ENCODE results near the gene TBX6.
A peak's percentile ranks its signal among the peaks of the same experiment; 100 is the strongest.

TBX6 gene

GRCh38 chr16:30085820-30086219 lies 5.9 kb downstream of the TBX6 start:
- DNase-seq, result no peak

DNA sequence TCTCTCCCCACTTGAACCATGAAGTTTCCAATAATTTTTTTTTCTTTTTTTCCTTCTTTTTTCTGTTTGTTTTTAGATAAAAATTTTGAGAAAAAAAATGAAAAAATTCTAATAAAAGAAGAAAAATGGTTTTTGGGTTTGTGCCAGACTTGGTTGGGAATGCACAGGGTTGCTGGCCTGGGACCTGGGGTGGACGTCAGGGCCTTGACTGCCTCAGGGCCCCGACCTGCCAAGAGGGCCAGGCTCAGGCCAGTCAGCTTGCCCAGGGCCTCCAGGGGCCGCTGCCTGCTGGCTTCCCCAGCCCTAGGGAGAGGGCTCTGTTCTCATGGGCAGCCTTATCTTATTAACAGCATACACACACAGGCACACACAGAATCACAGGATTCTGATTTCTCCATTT lies 6.5 kb downstream of the TBX6 start:
- DNase-seq, result no peak

- DNase-seq, result no peak
These were observed 6.9 kb downstream of the TBX6 start for GRCh38 chr16:30084816-30085159.

- DNase-seq, result no peak
These were observed 7.5 kb downstream of the TBX6 start for GRCh38 chr16:30084096-30084815.

GRCh38 chr16:30083216-30084055 lies 8.3 kb downstream of the TBX6 start:
- no peak for DNase-seq

DNA sequence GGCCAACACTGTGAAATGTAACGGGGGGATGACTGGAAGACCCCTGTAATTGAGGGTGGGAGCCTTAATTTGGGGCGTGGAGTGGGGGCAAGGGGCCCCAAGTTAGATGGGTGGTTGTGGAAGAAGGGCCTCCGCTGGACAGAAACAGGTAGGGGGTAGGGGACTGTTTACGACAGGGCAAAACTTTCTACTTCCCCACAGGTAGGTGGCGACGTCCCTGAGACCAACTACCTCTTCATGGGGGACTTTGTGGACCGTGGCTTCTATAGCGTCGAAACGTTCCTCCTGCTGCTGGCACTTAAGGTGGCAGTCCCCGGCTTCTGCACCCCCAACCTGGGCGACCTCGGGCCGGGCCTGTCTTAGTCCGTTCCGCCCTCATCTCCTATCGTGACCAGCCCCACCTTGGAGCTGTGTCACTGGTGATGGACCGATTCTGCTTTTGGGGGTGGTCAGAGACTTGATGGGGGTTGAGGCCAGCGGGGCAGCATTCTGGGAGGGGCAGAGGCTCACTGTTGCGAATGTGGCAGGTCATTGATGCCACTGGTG lies 9.1 kb downstream of the TBX6 start:
- no peak for DNase-seq

- DNase-seq, result no peak
These were observed 12.2 kb downstream of the TBX6 start for GRCh38 chr16:30079480-30079879.

DNA sequence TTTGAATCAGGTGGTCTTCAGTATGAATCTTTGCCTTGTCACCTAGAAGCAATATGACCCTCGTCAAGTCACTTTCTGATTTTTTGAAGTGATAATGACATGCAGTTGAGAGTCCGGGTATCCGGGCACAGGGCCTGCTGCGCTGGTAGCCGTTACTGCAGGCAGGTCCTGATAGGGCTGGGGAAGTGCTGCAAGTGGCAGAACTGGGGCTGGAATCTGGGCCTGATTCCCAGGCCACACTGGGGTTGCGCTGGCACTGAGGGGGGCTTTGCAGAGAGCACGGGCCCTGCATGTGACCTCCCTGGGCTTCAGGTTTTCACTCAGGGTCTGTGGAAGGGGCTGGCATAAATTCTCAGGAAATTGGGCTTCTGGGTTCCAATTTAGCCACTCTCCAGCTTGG lies 13.0 kb downstream of the TBX6 start:
- DNase-seq, result no peak

- no peak for DNase-seq
These were observed 14.1 kb downstream of the TBX6 start for GRCh38 chr16:30077656-30078055.

GRCh38 chr16:30076276-30076791 lies 15.4 kb downstream of the TBX6 start:
- DNase-seq, result peak; percentile 25

- peak; percentile 85 for DNase-seq
These were observed 16.0 kb downstream of the TBX6 start, which contains the start of gene PPP4C for GRCh38 chr16:30075503-30076275. Gene PPP4C, plus strand, starts transcription at chr16:30075994. Its CDS starts 384 bp downstream, at chr16:30076378.

DNA sequence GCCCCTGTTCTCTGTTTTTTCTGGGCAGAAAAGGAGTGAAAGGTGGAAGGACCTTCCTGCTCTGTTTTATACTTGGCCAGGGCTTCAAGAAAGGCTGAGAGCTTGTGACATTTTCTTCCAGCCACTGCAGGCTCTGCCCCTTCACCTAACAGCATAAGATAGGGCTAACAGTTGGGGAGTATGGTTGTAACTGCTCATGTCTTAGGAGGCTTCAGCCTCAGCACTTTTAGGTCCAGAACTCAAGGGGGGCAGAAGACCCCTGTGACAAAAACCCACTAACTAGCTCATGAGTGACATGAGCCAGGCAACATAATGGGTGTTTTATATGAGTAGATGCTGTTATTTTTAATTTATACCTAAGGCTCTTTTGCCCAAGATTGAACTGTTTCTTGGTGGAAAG lies 21.2 kb downstream of the TBX6 start:
- DNase-seq, result no peak

DNA sequence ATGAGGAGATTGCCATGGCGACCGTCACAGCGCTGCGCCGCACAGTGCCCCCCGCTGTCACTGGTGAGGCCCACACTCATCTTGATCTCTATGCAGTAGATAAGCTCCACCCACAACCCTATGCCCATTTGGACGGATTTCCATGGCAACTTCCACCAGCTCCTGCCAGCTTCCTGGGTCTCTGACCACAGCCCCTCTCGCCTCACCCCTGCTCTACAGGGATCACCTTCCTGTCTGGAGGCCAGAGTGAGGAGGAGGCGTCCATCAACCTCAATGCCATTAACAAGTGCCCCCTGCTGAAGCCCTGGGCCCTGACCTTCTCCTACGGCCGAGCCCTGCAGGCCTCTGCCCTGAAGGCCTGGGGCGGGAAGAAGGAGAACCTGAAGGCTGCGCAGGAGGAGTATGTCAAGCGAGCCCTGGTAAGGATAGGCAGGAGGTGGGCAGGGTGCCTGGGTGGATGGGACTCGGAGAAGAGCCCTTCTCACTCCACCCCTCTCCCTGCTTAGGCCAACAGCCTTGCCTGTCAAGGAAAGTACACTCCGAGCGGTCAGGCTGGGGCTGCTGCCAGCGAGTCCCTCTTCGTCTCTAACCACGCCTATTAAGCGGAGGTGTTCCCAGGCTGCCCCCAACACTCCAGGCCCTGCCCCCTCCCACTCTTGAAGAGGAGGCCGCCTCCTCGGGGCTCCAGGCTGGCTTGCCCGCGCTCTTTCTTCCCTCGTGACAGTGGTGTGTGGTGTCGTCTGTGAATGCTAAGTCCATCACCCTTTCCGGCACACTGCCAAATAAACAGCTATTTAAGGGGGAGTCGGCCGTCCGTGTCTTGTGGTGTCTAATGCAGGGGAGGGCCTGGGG lies 21.9 kb downstream of the TBX6 start:
- no peak for DNase-seq

DNA sequence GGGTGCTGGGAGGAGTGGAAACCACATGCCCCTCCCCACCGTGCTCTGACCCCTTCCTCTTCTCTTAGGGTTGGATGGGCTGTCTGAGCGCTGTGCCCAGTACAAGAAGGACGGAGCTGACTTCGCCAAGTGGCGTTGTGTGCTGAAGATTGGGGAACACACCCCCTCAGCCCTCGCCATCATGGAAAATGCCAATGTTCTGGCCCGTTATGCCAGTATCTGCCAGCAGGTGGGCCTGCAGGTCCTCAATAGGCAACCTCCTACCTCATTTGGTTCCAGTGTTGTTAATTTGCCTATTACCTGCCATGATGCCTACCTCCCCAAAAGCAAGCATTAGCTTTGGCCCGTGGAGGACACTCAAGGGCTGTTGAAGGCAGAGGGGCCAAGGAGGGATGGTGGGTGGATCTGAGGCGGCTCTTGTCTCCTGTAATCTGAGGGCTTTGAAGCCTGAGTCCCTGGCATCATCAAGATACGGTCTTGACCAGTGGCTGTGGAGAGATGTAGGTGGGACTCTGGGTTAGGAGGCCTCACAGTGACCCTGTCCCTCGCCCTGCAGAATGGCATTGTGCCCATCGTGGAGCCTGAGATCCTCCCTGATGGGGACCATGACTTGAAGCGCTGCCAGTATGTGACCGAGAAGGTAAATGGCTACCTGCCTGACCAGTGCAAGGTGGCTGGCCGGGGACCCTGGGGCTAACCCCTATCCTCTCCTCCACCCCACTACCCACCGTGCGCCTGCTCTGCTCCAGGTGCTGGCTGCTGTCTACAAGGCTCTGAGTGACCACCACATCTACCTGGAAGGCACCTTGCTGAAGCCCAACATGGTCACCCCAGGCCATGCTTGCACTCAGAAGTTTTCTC lies 22.7 kb downstream of the TBX6 start:
- peak; percentile 71 for DNase-seq

DNA sequence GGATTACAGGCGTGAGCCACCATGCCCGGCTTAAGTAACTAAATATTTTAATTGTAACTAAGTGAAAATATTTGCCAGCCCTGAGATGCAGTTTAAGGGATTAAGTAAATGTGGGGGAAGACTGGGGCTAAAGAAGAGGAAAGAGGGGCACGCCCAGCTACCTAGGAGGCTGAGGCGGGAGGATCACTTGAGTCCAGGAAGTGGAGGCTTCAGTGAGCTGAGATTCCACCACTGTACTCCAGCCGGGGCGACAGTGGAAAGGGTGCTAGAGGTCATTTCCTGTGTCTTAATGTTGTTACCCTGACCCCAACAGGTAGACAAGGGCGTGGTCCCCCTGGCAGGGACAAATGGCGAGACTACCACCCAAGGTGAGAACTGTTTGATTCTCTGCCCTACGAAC lies 23.4 kb downstream of the TBX6 start:
- no peak for DNase-seq

GRCh38 chr16:30067584-30067916 lies 24.2 kb downstream of the TBX6 start:
- DNase-seq, result no peak

- no peak for DNase-seq
These were observed 24.8 kb downstream of the TBX6 start for GRCh38 chr16:30066761-30067583.

GRCh38 chr16:30065943-30066760 lies 25.6 kb downstream of the TBX6 start:
- DNase-seq, result peak; percentile 34

Data from activated CD4-positive, alpha-beta T cell treated with anti-CD3 and anti-CD28 coated beads, Interleukin-2, amount 50 U/mL, for 1 hour (primary cell).